Measurements from ENCODE around the gene SLC26A4. TPM values are rescaled to one million over a fixed set of nuclear protein-coding genes. Genes with fewer than 3 reads are reported as not detected.

SLC26A4 gene
- total and polyA plus RNA-seq, 4 donors = 1.4 to 3.5 (median 2.6) TPM

DNA sequence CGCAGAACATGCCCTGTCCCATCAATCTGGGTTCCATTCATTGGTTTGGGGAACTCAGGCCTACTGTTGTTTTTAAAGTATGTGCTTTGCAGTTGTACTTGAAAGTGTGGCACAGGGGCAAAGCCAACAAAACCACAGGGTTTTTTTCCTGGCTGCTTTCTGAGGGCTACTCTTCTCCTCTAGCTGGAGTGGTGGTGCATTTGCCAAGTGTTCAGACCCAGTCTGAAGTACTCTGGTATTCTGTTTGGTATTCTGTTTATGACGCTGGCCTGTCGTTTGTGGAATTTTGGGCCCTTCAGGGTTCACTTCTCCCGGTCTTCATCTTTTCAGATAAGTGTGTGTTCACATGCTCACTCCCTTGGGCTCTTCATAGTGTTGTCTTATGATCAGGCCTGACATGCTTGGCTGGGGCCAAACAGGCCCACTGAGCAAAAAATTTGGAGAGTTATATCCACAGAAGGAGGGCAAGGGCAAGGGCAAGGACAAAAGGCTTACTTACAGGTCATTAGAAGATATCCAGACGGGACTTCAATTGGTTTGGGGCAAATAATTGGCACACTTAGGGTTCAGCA lies 26.3 kb downstream of the SLC26A4 start:
- H3K36me3 ChIP-seq (ENCODE audit: control insufficient read depth in 1 of 2, insufficient read depth in 2 of 2, low read length in 1 of 2) = no peaks in the 10 kb centered on the region
- H3K9me3 ChIP-seq (ENCODE audit: control insufficient read depth, low read length) = no peaks in the 10 kb centered on the region
- DNase-seq (no peak), ATAC-seq (ENCODE audit: low FRiP score) (no peak)
- H3K4me1 ChIP-seq (ENCODE audit: control insufficient read depth in 1 of 2, insufficient read depth in 2 of 2, low read length in 2 of 2) = peaks cover 2 to 3% of the 10 kb centered on the region in 2 donors
- 87 to 88% methylated on average over 5 of the region's 5 CpGs for WGBS, 2 donors
- intact Hi-C loops (cut with DNase I) = no loop called here
- no peak overlapping the region for H3K4me3 ChIP-seq (ENCODE audit: low read length in 2 of 2)
- no peak overlapping the region for H3K27ac ChIP-seq (ENCODE audit: low read depth in 1 of 2, low read length in 2 of 2)
- no peaks in the 10 kb centered on the region for H3K27me3 ChIP-seq (ENCODE audit: control insufficient read depth in 1 of 2, insufficient read depth in 2 of 2, low read length in 1 of 2)

- no peaks in the 10 kb centered on the region for H3K27me3 ChIP-seq (ENCODE audit: control insufficient read depth in 1 of 2, insufficient read depth in 2 of 2, low read length in 1 of 2)
- H3K27ac ChIP-seq (ENCODE audit: low read depth in 1 of 2, low read length in 2 of 2) = no peak overlapping the region
- intact Hi-C loops (cut with DNase I) = no loop called here
- H3K4me1 ChIP-seq (ENCODE audit: control insufficient read depth in 1 of 2, insufficient read depth in 2 of 2, low read length in 2 of 2) = peaks cover 2 to 8% of the 10 kb centered on the region in 2 donors
- H3K36me3 ChIP-seq (ENCODE audit: control insufficient read depth in 1 of 2, insufficient read depth in 2 of 2, low read length in 1 of 2) = no peaks in the 10 kb centered on the region
- no peak for DNase-seq
- no peak for ATAC-seq (ENCODE audit: low FRiP score)
- WGBS, 2 donors = 60 to 80% methylated on average over 3 of the region's 3 CpGs
- H3K9me3 ChIP-seq (ENCODE audit: control insufficient read depth, low read length) = no peaks in the 10 kb centered on the region
- no peak overlapping the region for H3K4me3 ChIP-seq (ENCODE audit: low read length in 2 of 2)
Measured at GRCh38 chr7:107687656-107688055, 27.0 kb downstream of the SLC26A4 start.

GRCh38 chr7:107689553-107689952 lies 28.9 kb downstream of the SLC26A4 start:
- Histone ChIP-seq H3K4me1 (ENCODE audit: control insufficient read depth in 1 of 2, insufficient read depth in 2 of 2, low read length in 2 of 2) (peaks cover 6 to 8% of the 10 kb centered on the region in 2 donors), H3K36me3 (ENCODE audit: control insufficient read depth in 1 of 2, insufficient read depth in 2 of 2, low read length in 1 of 2) (no peaks in the 10 kb centered on the region), H3K27ac (ENCODE audit: low read depth in 1 of 2, low read length in 2 of 2) (no peak overlapping the region), H3K27me3 (ENCODE audit: control insufficient read depth in 1 of 2, insufficient read depth in 2 of 2, low read length in 1 of 2) (no peaks in the 10 kb centered on the region), H3K9me3 (ENCODE audit: control insufficient read depth, low read length) (no peaks in the 10 kb centered on the region), H3K4me3 (ENCODE audit: low read length in 2 of 2) (no peak overlapping the region)
- ATAC-seq (ENCODE audit: low FRiP score) (no peak), DNase-seq (no peak)
- intact Hi-C loops (cut with DNase I) = no loop called here
- 99% methylated on average over 2 of the region's 2 CpGs for WGBS, 2 donors

DNA sequence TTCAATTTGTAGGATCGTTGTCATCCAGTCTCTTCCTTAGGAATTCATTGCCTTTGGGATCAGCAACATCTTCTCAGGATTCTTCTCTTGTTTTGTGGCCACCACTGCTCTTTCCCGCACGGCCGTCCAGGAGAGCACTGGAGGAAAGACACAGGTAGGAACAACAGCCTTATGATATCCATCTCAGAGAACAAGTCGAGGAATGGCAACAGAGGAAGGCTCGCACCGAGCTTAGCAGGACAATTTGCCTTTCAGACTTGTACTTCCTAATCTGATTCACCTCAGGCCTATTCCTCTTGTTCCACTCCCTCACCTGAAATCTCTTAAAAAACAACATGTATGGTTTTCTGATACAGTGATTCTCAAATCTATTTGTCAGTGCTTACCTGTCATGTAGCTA lies 29.5 kb downstream of the SLC26A4 start:
- Histone ChIP-seq H3K27ac (ENCODE audit: low read depth in 1 of 2, low read length in 2 of 2) (no peak overlapping the region), H3K36me3 (ENCODE audit: control insufficient read depth in 1 of 2, insufficient read depth in 2 of 2, low read length in 1 of 2) (no peaks in the 10 kb centered on the region), H3K9me3 (ENCODE audit: control insufficient read depth, low read length) (no peaks in the 10 kb centered on the region), H3K4me3 (ENCODE audit: low read length in 2 of 2) (no peak overlapping the region), H3K27me3 (ENCODE audit: control insufficient read depth in 1 of 2, insufficient read depth in 2 of 2, low read length in 1 of 2) (no peaks in the 10 kb centered on the region), H3K4me1 (ENCODE audit: control insufficient read depth in 1 of 2, insufficient read depth in 2 of 2, low read length in 2 of 2) (peaks cover 6 to 8% of the 10 kb centered on the region in 2 donors)
- 93 to 94% methylated on average over 7 of the region's 7 CpGs for WGBS, 2 donors
- intact Hi-C loops (cut with DNase I) = no loop called here
- DNase-seq (no peak), ATAC-seq (ENCODE audit: low FRiP score) (no peak)

DNA sequence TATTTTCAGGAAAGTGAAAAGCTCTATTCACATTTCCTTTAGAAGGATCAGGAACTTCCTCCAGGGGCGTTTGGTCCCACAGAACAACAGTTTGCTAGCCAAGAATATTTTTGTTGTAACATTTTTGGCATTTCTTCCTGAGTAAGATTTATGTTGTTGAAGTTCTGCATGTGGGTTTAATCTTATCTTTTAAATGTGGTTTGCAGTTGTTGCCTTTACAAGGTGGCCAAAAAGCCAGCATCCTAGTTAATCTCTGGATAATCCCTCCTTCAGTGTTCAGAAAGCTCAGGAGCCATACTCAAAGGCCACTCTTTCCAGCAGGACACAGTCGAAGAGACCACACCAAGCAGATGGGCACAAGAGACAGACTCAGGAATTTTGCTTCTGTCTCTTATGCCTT lies 30.0 kb downstream of the SLC26A4 start:
- intact Hi-C loops (cut with DNase I) = no loop called here
- Histone ChIP-seq H3K9me3 (ENCODE audit: control insufficient read depth, low read length) (no peaks in the 10 kb centered on the region), H3K36me3 (ENCODE audit: control insufficient read depth in 1 of 2, insufficient read depth in 2 of 2, low read length in 1 of 2) (no peaks in the 10 kb centered on the region), H3K4me3 (ENCODE audit: low read length in 2 of 2) (no peak overlapping the region), H3K27me3 (ENCODE audit: control insufficient read depth in 1 of 2, insufficient read depth in 2 of 2, low read length in 1 of 2) (no peaks in the 10 kb centered on the region), H3K27ac (ENCODE audit: low read depth in 1 of 2, low read length in 2 of 2) (no peak overlapping the region), H3K4me1 (ENCODE audit: control insufficient read depth in 1 of 2, insufficient read depth in 2 of 2, low read length in 2 of 2) (peaks cover 6 to 8% of the 10 kb centered on the region in 2 donors)
- ATAC-seq (ENCODE audit: low FRiP score) = no peak
- DNase-seq = no peak
- WGBS, 2 donors = 11 to 18% methylated on average over 2 of the region's 2 CpGs

DNA sequence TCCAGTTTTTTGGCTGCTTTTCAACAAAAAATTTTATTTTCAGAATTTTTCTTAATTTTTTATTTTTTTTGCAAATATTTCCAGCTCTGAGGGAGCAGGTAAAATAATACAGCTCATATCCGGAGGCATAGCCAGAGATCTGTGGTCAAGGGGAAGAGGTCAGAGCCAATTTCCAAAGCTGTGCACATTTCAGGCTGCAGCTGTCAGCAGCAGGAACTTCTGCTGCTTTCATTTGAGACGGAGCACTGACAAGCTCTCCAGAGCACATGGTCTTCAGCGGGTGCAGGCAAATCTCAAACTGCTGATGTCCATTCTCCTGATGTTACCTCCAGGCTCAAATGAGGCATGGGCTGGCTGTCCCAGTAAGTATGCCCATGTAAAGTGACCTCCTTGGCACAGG lies 31.1 kb downstream of the SLC26A4 start:
- WGBS, 2 donors = 23 to 34% methylated on average over 3 of the region's 3 CpGs
- no peak overlapping the region for H3K27ac ChIP-seq (ENCODE audit: low read depth in 1 of 2, low read length in 2 of 2)
- H3K27me3 ChIP-seq (ENCODE audit: control insufficient read depth in 1 of 2, insufficient read depth in 2 of 2, low read length in 1 of 2) = no peaks in the 10 kb centered on the region
- intact Hi-C loops (cut with DNase I) = no loop called here
- no peak for ATAC-seq (ENCODE audit: low FRiP score)
- no peak overlapping the region for H3K4me3 ChIP-seq (ENCODE audit: low read length in 2 of 2)
- no peak for DNase-seq
- no peaks in the 10 kb centered on the region for H3K36me3 ChIP-seq (ENCODE audit: control insufficient read depth in 1 of 2, insufficient read depth in 2 of 2, low read length in 1 of 2)
- H3K9me3 ChIP-seq (ENCODE audit: control insufficient read depth, low read length) = no peaks in the 10 kb centered on the region
- peaks cover 6 to 8% of the 10 kb centered on the region in 2 donors for H3K4me1 ChIP-seq (ENCODE audit: control insufficient read depth in 1 of 2, insufficient read depth in 2 of 2, low read length in 2 of 2)

DNA sequence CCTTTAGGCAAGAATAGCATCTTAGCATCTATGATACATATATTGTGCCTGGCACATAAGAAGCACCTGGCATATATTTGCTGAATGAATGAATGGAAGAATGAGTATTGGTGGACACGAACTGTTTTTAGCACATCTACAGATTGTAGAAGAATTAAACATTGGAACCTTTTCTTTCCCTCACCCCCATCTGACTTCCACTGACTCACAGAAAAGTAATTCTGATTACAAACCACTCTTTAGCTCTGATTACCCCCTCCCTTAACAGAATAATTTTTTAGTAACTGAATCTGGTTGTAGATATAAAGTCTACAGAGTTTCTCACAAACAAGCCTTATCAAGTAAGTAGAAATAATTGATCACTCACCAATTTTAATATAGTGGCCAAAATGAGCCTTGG lies 31.9 kb downstream of the SLC26A4 start:
- H3K36me3 ChIP-seq (ENCODE audit: control insufficient read depth in 1 of 2, insufficient read depth in 2 of 2, low read length in 1 of 2) = no peaks in the 10 kb centered on the region
- WGBS, 2 donors = 41 to 52% methylated on average over 1 of the region's 1 CpG
- H3K4me1 ChIP-seq (ENCODE audit: control insufficient read depth in 1 of 2, insufficient read depth in 2 of 2, low read length in 2 of 2) = peaks cover 6 to 8% of the 10 kb centered on the region in 2 donors
- intact Hi-C loops (cut with DNase I) = no loop called here
- H3K4me3 ChIP-seq (ENCODE audit: low read length in 2 of 2) = no peak overlapping the region
- ATAC-seq (ENCODE audit: low FRiP score) = no peak
- no peaks in the 10 kb centered on the region for H3K27me3 ChIP-seq (ENCODE audit: control insufficient read depth in 1 of 2, insufficient read depth in 2 of 2, low read length in 1 of 2)
- no peak overlapping the region for H3K27ac ChIP-seq (ENCODE audit: low read depth in 1 of 2, low read length in 2 of 2)
- H3K9me3 ChIP-seq (ENCODE audit: control insufficient read depth, low read length) = no peaks in the 10 kb centered on the region
- DNase-seq = no peak

DNA sequence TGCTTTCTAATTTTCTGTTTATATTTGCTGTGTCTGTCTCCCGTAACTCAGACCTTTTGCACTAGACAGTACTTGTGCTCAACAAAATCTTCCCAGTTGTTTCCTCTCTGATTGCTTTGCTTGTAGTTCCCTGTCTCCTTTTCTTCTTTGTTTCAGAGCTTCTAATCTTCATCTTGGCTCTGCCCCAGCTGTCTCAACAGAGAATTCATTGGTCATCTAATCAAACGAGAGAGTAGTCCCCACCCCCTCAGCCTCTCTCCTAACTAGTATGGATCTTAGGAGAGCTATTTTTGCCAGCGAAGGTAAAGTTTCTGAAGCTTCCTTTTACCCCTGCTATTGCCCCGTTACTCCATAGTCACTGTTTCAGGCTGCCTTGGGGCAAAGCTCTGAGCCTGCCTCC lies 32.8 kb downstream of the SLC26A4 start:
- intact Hi-C loops (cut with DNase I) = no loop called here
- Histone ChIP-seq H3K4me3 (ENCODE audit: low read length in 2 of 2) (no peak overlapping the region), H3K9me3 (ENCODE audit: control insufficient read depth, low read length) (no peaks in the 10 kb centered on the region), H3K4me1 (ENCODE audit: control insufficient read depth in 1 of 2, insufficient read depth in 2 of 2, low read length in 2 of 2) (peaks cover 6 to 8% of the 10 kb centered on the region in 2 donors), H3K36me3 (ENCODE audit: control insufficient read depth in 1 of 2, insufficient read depth in 2 of 2, low read length in 1 of 2) (no peaks in the 10 kb centered on the region), H3K27me3 (ENCODE audit: control insufficient read depth in 1 of 2, insufficient read depth in 2 of 2, low read length in 1 of 2) (no peaks in the 10 kb centered on the region), H3K27ac (ENCODE audit: low read depth in 1 of 2, low read length in 2 of 2) (no peak overlapping the region)
- DNase-seq (no peak), ATAC-seq (ENCODE audit: low FRiP score) (no peak)
- WGBS, 2 donors = 59 to 67% methylated on average over 4 of the region's 4 CpGs

- peaks cover 6 to 8% of the 10 kb centered on the region in 2 donors for H3K4me1 ChIP-seq (ENCODE audit: control insufficient read depth in 1 of 2, insufficient read depth in 2 of 2, low read length in 2 of 2)
- H3K27ac ChIP-seq (ENCODE audit: low read depth in 1 of 2, low read length in 2 of 2) = no peak overlapping the region
- no peak overlapping the region for H3K4me3 ChIP-seq (ENCODE audit: low read length in 2 of 2)
- H3K36me3 ChIP-seq (ENCODE audit: control insufficient read depth in 1 of 2, insufficient read depth in 2 of 2, low read length in 1 of 2) = no peaks in the 10 kb centered on the region
- no peaks in the 10 kb centered on the region for H3K9me3 ChIP-seq (ENCODE audit: control insufficient read depth, low read length)
- ATAC-seq (ENCODE audit: low FRiP score) (no peak), DNase-seq (no peak)
- WGBS, 2 donors = 41 to 42% methylated on average over 5 of the region's 5 CpGs
- H3K27me3 ChIP-seq (ENCODE audit: control insufficient read depth in 1 of 2, insufficient read depth in 2 of 2, low read length in 1 of 2) = no peaks in the 10 kb centered on the region
- intact Hi-C loops (cut with DNase I) = no loop called here
Measured at GRCh38 chr7:107694386-107694785, 33.8 kb downstream of the SLC26A4 start.

All from aorta (tissue), 5 donors.